Esophagus muscularis mucosa (tissue), 4 donors: ENCODE measurements around the gene BBS1. TPM values are rescaled to one million over a fixed set of nuclear protein-coding genes. Genes with fewer than 3 reads are reported as not detected.

Source experiments
- DNase-seq: peaks from one replicate; pipeline ENCODE4 v3.0.0-alpha.2; 2017; ENCODE audit errors: extremely low spot score
- H3K27ac ChIP-seq, 4 donors: fragments of 200-600 bp; sonication (generic); replicated peaks in 1 of 4; 1 replicate in 3 of 4; 2 replicates in 1 of 4; pipeline ENCODE4 v1.5.1; 2016 to 2019; ENCODE audit warnings: mild to moderate bottlenecking in 1 of 4
- H3K27me3 ChIP-seq, 4 donors: fragments of 200-600 bp; sonication (generic); one replicate each; pipeline versions ENCODE4 v1.5.1 to v1.6.0; 2016 to 2019
- H3K36me3 ChIP-seq, 4 donors: fragments of 200-600 bp; sonication (generic); one replicate each; pipeline ENCODE4 v1.5.1; 2016 to 2019
- H3K4me1 ChIP-seq, 4 donors: fragments of 200-600 bp; sonication (generic); one replicate each; pipeline ENCODE4 v1.5.1; 2016 to 2019
- H3K4me3 ChIP-seq, 4 donors: fragments of 200-600 bp; sonication (generic); 1 replicate in 2 of 4; 2 replicates in 2 of 4; pipeline ENCODE4 v1.5.1; 2016 to 2019; ENCODE audit warnings: mild to moderate bottlenecking in 4 of 4, moderate library complexity in 1 of 4
- H3K9me3 ChIP-seq, 4 donors: fragments of 200-600 bp; sonication (generic); 1 replicate in 3 of 4; 2 replicates in 1 of 4; pipeline ENCODE4 v1.5.1; 2016 to 2019
- EP300 ChIP-seq: sonication (generic); formaldehyde crosslinking; IDR thresholded peaks from one replicate; pipeline ENCODE4 v1.6.1; 2017; ENCODE audit warnings: antibody characterized with exemption
- POLR2A ChIP-seq: fragments of 450-650 bp; IDR thresholded peaks from one replicate; pipeline ENCODE4 v1.6.1; 2017; ENCODE audit warnings: antibody characterized with exemption, moderate library complexity, mild to moderate bottlenecking, low read depth
- POLR2AphosphoS5 ChIP-seq, 2 donors: sonication (generic); formaldehyde crosslinking; IDR thresholded peaks; one replicate each; pipeline ENCODE4 v1.6.1; 2017; ENCODE audit warnings: antibody characterized with exemption in 2 of 2
- WGBS: methylation state at CpG from one replicate; pipeline ENCODE4 v1.1.5; 2018; 5-methylcytosine and 5-hydroxymethylcytosine counted together
- intact Hi-C: fragments of 100-400 bp; cut with DNase I; formaldehyde crosslinking; loops from one replicate; pipeline ENCODE4 v1.15.1; 2023
- total RNA-seq, 4 donors: library from RNA; depleted of rRNA; stranded (reverse); fragments of >200 nt; gene quantifications; one replicate each; pipeline versions ENCODE4 v1.1.0 to v1.2.1, GENCODE V29; 2016
- TF ChIP-seq, protein P1 (sequence below), 3 experiments: fragments of 200-600 bp in 2 of 3; fragments of 450-650 bp in 1 of 3; sonication (generic) in 2 of 3; IDR thresholded peaks; one replicate each; pipeline ENCODE4 v1.5.1; 2017 to 2019; ENCODE audit warnings: antibody characterized with exemption in 3 of 3, mild to moderate bottlenecking in 2 of 3, moderate library complexity in 1 of 3

The BBS1 gene
- total RNA-seq, 4 donors from 2014 or later = 68.1 to 78.5 (median 73.1) TPM

DNA sequence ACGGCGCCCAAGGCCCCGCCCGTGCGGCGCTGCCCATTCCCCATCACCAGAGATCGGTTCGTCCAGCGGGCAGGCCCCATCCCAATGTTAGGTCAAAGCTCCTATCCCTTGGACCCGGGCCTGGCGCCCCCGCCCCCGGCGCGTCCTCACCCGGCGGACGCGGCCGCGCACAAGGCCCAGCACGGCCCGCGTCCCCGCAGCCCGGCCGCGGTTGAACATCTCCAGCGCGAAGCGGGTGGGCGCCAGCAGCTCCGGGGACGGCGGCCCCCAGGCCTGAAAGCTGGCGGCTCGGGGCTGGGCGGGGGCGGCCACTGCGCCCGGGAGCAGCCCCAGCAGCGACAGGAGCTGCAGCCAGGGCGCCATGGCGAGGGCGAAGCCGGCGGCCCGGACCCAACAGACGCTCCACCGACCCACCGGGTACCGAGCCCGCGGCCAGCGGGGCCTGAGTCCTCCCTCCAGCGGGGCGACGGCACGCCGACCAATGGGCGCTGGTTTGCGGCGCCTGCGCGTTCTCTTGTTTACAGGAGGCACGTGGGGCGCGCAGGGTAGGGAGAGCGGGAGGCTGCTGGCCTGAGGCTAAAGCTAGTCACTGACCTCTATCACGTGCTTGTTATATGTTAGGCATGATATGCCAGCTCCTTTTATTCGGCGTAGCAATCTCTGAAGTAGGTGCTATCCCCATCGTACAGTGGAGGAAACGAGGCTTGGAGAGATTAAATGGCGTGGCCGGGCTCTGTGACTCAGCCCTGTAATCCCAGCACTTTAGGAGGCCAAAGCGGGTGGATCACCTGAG is 57.9 kb downstream of the BBS1 start, which contains the start of gene CTSF:
CTSF (minus strand) TSS at position 483 of the 793 bp plus-strand sequence; CDS start at position 363, 120 bp downstream.
- WGBS = 3% methylated on average over 24 of the region's 77 CpGs
- H3K4me3 ChIP-seq = peak within 1 kb of the TSS; percentile 71 to 82 (median 77)
- H3K27me3 ChIP-seq = no peaks in the 10 kb centered on the region
- H3K4me1 ChIP-seq = peaks cover 10 to 23% (median 21%) of the 10 kb centered on the region in 4 donors
- peak within 1 kb of the TSS; percentile 50 to 70 (median 67) for H3K27ac ChIP-seq
- no peak for DNase-seq
- peaks cover 5 to 31% (median 26%) of the 10 kb centered on the region in 4 donors for H3K36me3 ChIP-seq
- TF ChIP-seq POLR2AphosphoS5 (IDR thresholded peaks at IDR 0.05) (peak; percentile 69 to 86), EP300 (no peak)
- TF ChIP-seq, protein P1, sequence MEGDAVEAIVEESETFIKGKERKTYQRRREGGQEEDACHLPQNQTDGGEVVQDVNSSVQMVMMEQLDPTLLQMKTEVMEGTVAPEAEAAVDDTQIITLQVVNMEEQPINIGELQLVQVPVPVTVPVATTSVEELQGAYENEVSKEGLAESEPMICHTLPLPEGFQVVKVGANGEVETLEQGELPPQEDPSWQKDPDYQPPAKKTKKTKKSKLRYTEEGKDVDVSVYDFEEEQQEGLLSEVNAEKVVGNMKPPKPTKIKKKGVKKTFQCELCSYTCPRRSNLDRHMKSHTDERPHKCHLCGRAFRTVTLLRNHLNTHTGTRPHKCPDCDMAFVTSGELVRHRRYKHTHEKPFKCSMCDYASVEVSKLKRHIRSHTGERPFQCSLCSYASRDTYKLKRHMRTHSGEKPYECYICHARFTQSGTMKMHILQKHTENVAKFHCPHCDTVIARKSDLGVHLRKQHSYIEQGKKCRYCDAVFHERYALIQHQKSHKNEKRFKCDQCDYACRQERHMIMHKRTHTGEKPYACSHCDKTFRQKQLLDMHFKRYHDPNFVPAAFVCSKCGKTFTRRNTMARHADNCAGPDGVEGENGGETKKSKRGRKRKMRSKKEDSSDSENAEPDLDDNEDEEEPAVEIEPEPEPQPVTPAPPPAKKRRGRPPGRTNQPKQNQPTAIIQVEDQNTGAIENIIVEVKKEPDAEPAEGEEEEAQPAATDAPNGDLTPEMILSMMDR (IDR thresholded peaks at IDR 0.05) = peak in 1 of 3 experiments; percentile 26
- H3K9me3 ChIP-seq = no peaks in the 10 kb centered on the region
- intact Hi-C loops = loop anchor here (10.0 kb wide), 1 partner anchor 276 kb away; the partner anchor contains the start of gene RCE1

DNA sequence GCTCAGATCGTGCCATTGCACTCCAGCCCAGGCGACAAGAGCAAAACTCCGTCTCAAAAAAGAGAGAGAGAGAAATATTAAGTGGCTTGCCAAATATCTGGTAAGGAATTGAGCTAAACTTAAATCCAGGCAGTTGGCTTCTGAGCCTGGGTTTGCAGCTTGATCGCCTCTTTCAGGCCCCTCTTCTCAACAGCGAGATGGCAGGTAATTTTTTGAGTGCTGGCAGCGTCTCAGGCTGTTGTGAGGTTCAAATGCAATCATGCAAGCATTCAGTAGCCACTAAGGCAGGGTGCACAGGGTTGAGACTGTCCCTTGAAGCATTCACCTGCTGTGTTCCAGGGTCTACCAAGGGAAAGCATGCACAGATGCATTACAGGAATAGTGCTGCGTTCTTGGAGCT is 58.6 kb downstream of the BBS1 start:
- 84% methylated on average over 7 of the region's 7 CpGs for WGBS
- TF ChIP-seq EP300 (no peak), POLR2A (no peak), POLR2AphosphoS5 (IDR thresholded peaks at IDR 0.05) (no peak)
- TF ChIP-seq, protein P1 (IDR thresholded peaks at IDR 0.05) = no peak
- intact Hi-C loops = loop anchor here (10.0 kb wide), 1 partner anchor 276 kb away; the partner anchor contains the start of gene RCE1

DNA sequence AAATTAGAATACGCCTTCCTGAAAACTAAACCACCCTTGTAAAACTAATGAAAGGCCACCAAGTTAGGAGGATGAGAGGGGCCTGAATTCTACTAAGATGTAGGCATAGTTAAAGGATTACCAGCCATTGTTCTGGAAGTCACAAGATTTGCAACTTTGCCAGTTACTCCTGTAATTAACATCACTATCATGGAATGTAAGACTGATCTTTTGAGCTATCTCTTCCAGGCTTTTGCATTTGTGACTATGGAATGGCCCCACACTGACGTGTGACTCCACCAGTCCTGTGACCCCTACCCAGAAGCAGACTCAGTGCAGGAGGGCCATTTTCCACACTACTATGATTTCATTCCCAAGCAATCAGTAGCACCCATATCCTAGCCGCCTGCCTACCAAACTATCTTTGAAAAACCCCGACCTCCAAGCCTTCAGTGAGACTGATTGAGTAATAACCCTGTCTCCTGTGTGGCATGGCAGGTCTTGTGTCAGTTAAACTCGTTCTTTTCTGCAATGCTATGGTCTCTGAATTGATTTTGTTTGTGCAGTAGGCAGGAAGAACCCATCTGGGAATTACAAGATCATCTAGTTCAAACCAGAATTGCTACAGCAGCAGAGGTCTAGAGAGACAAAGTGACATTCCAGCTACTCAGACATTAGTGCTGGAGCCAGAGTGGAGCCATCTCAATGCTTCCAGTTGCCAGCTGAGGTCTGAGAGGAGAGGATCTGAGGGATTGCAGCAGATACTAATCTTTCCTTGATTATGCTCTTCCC is 59.8 kb downstream of the BBS1 start:
- no peak for TF ChIP-seq EP300
- H3K4me3 ChIP-seq = no peak overlapping the region
- intact Hi-C loops = no loop called here
- H3K27ac ChIP-seq = no peak overlapping the region
- WGBS = 68% methylated on average over 5 of the region's 5 CpGs
- H3K27me3 ChIP-seq = no peaks in the 10 kb centered on the region
- H3K36me3 ChIP-seq = peaks cover 4 to 12% (median 10%) of the 10 kb centered on the region in 4 donors
- peaks cover 10 to 23% (median 21%) of the 10 kb centered on the region in 4 donors for H3K4me1 ChIP-seq
- DNase-seq = no peak
- H3K9me3 ChIP-seq = no peaks in the 10 kb centered on the region

More for the DNA sequence above, 58.6 kb downstream of the BBS1 start:
- no peak overlapping the region for H3K4me3 ChIP-seq
- peaks cover 5 to 24% (median 20%) of the 10 kb centered on the region in 4 donors for H3K36me3 ChIP-seq
- no peak overlapping the region for H3K27ac ChIP-seq
- H3K4me1 ChIP-seq = peaks cover 10 to 23% (median 21%) of the 10 kb centered on the region in 4 donors
- H3K27me3 ChIP-seq = no peaks in the 10 kb centered on the region
- H3K9me3 ChIP-seq = no peaks in the 10 kb centered on the region
- no peak for DNase-seq

DNA sequence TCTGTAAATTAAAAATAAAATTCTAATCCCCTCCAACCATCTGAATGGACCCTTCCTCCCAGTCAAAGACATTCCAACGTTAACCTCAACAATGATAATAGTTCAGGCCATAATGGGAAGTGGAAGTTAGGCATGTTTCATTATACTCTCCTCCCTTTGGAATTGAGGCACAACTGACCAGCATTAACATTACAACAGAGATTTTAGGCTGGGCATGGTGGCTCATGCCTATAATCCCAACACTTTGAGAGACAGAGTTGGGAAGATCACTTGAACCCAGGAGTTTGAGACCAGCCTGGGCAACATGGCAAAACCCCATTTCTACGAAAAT is 60.4 kb downstream of the BBS1 start:
- TF ChIP-seq, protein P1 (IDR thresholded peaks at IDR 0.05) = no peak
- TF ChIP-seq EP300 (no peak), POLR2A (no peak), POLR2AphosphoS5 (IDR thresholded peaks at IDR 0.05) (no peak)
- intact Hi-C loops = no loop called here
- no peak overlapping the region for H3K27ac ChIP-seq
- no peak overlapping the region for H3K4me3 ChIP-seq
- H3K4me1 ChIP-seq = peaks cover 10 to 23% (median 21%) of the 10 kb centered on the region in 4 donors
- peaks cover 0 to 6% (median 5%) of the 10 kb centered on the region in 4 donors for H3K36me3 ChIP-seq
- WGBS = 78% methylated on average over 2 of the region's 2 CpGs
- H3K9me3 ChIP-seq = no peaks in the 10 kb centered on the region
- no peak for DNase-seq
- H3K27me3 ChIP-seq = no peaks in the 10 kb centered on the region
